Spleen (tissue), 7 donors: ENCODE data around the gene ADAMTS14.

Experiments used
- POLR2A ChIP-seq, 3 donors: fragments of 450-650 bp; IDR thresholded peaks; one replicate each; pipeline ENCODE4 v1.5.1; 2017; ENCODE audit warnings: antibody characterized with exemption in 3 of 3, mild to moderate bottlenecking in 1 of 3
- TF ChIP-seq, protein P1 (sequence below), 11 experiments: fragments of 200-600 bp in 7 of 11; fragments of 450-650 bp in 4 of 11; sonication (generic) in 4 of 11; IDR thresholded peaks in 8 of 11; conservative IDR thresholded peaks in 3 of 11; 1 replicate in 7 of 11; 2 replicates in 4 of 11; pipeline versions ENCODE4 v1.4.0 to v1.8.0; 2016 to 2021; ENCODE audit warnings: antibody characterized with exemption in 11 of 11, inconsistent platforms in 4 of 11, mild to moderate bottlenecking in 1 of 11
- donor health status: DM: no; HTN: no; CAD: no; lungs with moderate emphysema.
- donor health status: DM: no; HTN: no; CAD: no.
- donor health status: DM: no; HTN: no; CAD: no.

DNA sequence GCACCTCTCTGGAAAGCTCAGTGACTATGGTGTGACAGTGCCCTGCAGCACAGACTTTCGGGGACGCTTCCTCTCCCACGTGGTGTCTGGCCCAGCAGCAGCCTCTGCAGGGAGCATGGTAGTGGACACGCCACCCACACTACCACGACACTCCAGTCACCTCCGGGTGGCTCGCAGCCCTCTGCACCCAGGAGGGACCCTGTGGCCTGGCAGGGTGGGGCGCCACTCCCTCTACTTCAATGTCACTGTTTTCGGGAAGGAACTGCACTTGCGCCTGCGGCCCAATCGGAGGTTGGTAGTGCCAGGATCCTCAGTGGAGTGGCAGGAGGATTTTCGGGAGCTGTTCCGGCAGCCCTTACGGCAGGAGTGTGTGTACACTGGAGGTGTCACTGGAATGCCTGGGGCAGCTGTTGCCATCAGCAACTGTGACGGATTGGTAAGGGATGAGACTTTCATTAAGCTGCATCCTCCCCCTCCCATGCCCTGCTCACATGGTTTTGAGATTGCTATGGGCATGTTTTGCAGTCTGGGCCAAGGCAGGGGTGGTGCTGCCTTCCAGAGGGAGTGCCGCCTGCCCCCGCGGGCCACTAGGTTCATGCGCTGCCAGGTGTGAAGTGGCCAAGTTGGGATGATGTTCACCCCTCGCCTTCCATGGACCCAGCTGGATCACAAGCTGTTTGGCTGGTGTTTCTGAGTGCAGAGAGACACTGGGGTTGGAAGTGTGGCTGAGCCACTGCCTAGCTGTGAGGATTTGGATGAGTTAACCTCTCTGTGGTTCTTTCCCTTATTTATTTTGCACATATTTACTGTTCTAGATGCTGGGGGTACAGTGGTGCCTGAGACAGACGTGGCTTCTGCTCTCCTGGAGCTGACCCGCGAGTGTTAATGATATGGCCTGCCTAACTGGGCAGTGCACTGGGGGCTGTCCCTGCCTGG, 2.5 kb downstream of the ADAMTS14 start:
- TF ChIP-seq, protein P1, sequence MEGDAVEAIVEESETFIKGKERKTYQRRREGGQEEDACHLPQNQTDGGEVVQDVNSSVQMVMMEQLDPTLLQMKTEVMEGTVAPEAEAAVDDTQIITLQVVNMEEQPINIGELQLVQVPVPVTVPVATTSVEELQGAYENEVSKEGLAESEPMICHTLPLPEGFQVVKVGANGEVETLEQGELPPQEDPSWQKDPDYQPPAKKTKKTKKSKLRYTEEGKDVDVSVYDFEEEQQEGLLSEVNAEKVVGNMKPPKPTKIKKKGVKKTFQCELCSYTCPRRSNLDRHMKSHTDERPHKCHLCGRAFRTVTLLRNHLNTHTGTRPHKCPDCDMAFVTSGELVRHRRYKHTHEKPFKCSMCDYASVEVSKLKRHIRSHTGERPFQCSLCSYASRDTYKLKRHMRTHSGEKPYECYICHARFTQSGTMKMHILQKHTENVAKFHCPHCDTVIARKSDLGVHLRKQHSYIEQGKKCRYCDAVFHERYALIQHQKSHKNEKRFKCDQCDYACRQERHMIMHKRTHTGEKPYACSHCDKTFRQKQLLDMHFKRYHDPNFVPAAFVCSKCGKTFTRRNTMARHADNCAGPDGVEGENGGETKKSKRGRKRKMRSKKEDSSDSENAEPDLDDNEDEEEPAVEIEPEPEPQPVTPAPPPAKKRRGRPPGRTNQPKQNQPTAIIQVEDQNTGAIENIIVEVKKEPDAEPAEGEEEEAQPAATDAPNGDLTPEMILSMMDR (IDR thresholded peaks at IDR 0.05 in 8 of 11, conservative IDR thresholded peaks at IDR 0.05 in 3 of 11): no peak
- no peak for TF ChIP-seq POLR2A (IDR thresholded peaks at IDR 0.05)
